Gastroesophageal sphincter (tissue), 3 donors: ENCODE results near the gene HEY2.

ENCODE experiments used
- EP300 ChIP-seq: sonication (generic); formaldehyde crosslinking; IDR thresholded peaks from one replicate; pipeline ENCODE4 v1.6.1; 2017; ENCODE audit warnings: antibody characterized with exemption, mild to moderate bottlenecking
- TF ChIP-seq, protein P1 (sequence below), 4 experiments: fragments of 200-600 bp in 2 of 4; fragments of 450-650 bp in 2 of 4; sonication (generic) in 1 of 4; IDR thresholded peaks; one replicate each; pipeline ENCODE4 v1.5.1; 2017 to 2019; ENCODE audit warnings: antibody characterized with exemption in 4 of 4, mild to moderate bottlenecking in 2 of 4, moderate library complexity in 2 of 4

DNA sequence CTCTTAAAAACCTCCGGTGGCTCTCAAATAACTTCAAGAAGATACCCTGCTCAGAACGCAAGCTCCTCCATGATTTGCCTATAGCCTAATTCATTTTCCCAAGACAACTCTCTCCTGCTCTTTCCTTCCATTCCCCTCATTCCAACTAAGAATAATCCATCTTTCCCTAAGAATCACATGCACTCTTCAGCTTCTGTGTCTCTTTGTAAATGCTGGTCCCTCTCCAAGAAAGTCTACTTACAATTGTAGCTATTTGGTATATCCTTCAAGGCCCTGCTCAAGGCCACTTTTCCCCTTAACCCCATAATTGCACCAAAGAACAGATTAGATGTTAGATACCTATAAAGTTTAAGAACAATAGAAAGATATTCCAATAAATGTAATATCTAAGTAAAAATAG, 7.4 kb upstream of the HEY2 start:
- TF ChIP-seq, protein P1, sequence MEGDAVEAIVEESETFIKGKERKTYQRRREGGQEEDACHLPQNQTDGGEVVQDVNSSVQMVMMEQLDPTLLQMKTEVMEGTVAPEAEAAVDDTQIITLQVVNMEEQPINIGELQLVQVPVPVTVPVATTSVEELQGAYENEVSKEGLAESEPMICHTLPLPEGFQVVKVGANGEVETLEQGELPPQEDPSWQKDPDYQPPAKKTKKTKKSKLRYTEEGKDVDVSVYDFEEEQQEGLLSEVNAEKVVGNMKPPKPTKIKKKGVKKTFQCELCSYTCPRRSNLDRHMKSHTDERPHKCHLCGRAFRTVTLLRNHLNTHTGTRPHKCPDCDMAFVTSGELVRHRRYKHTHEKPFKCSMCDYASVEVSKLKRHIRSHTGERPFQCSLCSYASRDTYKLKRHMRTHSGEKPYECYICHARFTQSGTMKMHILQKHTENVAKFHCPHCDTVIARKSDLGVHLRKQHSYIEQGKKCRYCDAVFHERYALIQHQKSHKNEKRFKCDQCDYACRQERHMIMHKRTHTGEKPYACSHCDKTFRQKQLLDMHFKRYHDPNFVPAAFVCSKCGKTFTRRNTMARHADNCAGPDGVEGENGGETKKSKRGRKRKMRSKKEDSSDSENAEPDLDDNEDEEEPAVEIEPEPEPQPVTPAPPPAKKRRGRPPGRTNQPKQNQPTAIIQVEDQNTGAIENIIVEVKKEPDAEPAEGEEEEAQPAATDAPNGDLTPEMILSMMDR (IDR thresholded peaks at IDR 0.05) = no peak
- no peak for TF ChIP-seq EP300
